Embryonic facial prominence (tissue), 1 donor: ENCODE data around the gene TEX12.

Source experiments
- DNase-seq: peaks from one replicate; pipeline ENCODE4 v3.0.0-alpha.2; 2016; ENCODE audit errors: extremely low spot score

The TEX12 gene

GRCh38 chr11:112211536-112211935 lies 44.4 kb downstream of the TEX12 start:
- DNase-seq: no peak

GRCh38 chr11:112212290-112212689 lies 45.1 kb downstream of the TEX12 start:
- no peak for DNase-seq

- no peak for DNase-seq
These were observed 45.5 kb downstream of the TEX12 start for GRCh38 chr11:112212710-112213109.

GRCh38 chr11:112213753-112214152 lies 46.6 kb downstream of the TEX12 start:
- DNase-seq: no peak

- no peak for DNase-seq
These were observed 48.4 kb downstream of the TEX12 start for GRCh38 chr11:112215621-112216020.

GRCh38 chr11:112216561-112217105 lies 49.5 kb downstream of the TEX12 start:
- DNase-seq: no peak

GRCh38 chr11:112219476-112220232 lies 52.5 kb downstream of the TEX12 start:
- DNase-seq: peak; percentile 69

- no peak for DNase-seq
These were observed 54.2 kb downstream of the TEX12 start for GRCh38 chr11:112221274-112221835.
